DND-41 (cell line): ENCODE results near the gene G6PC2.

Experiments
- CTCF ChIP-seq: IDR thresholded peaks from 2 replicates; pipeline ENCODE4 v1.5.1; 2012; ENCODE audit warnings: borderline replicate concordance, low read length, moderate library complexity, mild to moderate bottlenecking; ENCODE audit not compliant: poor library complexity, severe bottlenecking; ENCODE audit errors: extremely low read depth
- EZH2 ChIP-seq: IDR thresholded peaks from 3 replicates; pipeline ENCODE4 v1.6.1; 2012; ENCODE audit warnings: borderline replicate concordance, low read depth, mild to moderate bottlenecking, moderate library complexity, low read length, inconsistent platforms; ENCODE audit not compliant: severe bottlenecking

GRCh38 chr2:168952424-168952823 is 51.3 kb downstream of the G6PC2 start:
- TF ChIP-seq CTCF, result no peak
- no peak for TF ChIP-seq EZH2
